K562 (cell line): Measurements from ENCODE around the gene SMC1A. TPM values are rescaled to one million over a fixed set of nuclear protein-coding genes. Genes with fewer than 3 reads are reported as not detected.

ENCODE experiments used
- ATAC-seq: fragments of 200-7000 bp; cut with Tn5 transposase; 3 replicates; pipeline ENCODE4 v1.9.1; 2020; ENCODE audit warnings: moderate library complexity
- BruUV-seq: library from RNA; stranded (reverse); fragments of 400-500 nt; replicated peaks from 2 replicates; lab custom pipeline; 2021; lab: Mats Ljungman, UMichigan
- CTCF ChIA-PET: fragments of 300-600 bp; formaldehyde crosslinking; extraction: SDS; loops from one replicate; lab custom pipeline; 2021; ENCODE audit warnings: low intra/inter-chr PET ratio; lab: Yijun Ruan, JAX
- POLR2A ChIA-PET: fragments of 300-600, 350-650 bp; sonication (Branson Sonifier 250); formaldehyde crosslinking; extraction: SDS; loops from one replicate; lab custom pipeline; 2021; ENCODE audit warnings: antibody characterized with exemption, inconsistent platforms; lab: Yijun Ruan, JAX
- DNase-seq, 4 experiments: peaks; one replicate each; pipeline versions ENCODE4 v3.0.0 to v3.0.0-alpha.2; 2011 to 2018; ENCODE audit warnings: low spot score in 3 of 4, mixed read lengths in 3 of 4; ENCODE audit errors: extremely low read depth in 1 of 4
- FAIRE-seq: peaks from 2 replicates; lab custom pipeline; 2011; peaks lifted over from hg19 to GRCh38; lab: Jason Lieb, UNC
- H2AFZ ChIP-seq: 2 replicates; pipeline ENCODE4 v1.6.0; 2011; ENCODE audit warnings: low read depth, low read length, control low read depth, inconsistent platforms
- H3K27ac ChIP-seq: fragments of 200-600 bp; 3 replicates; pipeline ENCODE4 v1.8.0; 2011; ENCODE audit warnings: low read depth, mild to moderate bottlenecking, control low read depth, inconsistent platforms, low read length, moderate library complexity, mixed read lengths; ENCODE audit errors: extremely low read depth
- H3K27me3 ChIP-seq, 2 experiments: fragments of 300-600 bp in 1 of 2; 2 replicates in 1 of 2; 3 replicates in 1 of 2; pipeline versions ENCODE4 v1.6.0 to v1.8.0; 2011; ENCODE audit warnings: inconsistent platforms in 2 of 2, low read length in 2 of 2, mild to moderate bottlenecking in 1 of 2, mixed read lengths in 1 of 2, moderate library complexity in 1 of 2; ENCODE audit not compliant: control insufficient read depth in 2 of 2, insufficient read depth in 2 of 2
- H3K36me3 ChIP-seq: fragments of 300-600 bp; 3 replicates; pipeline ENCODE4 v1.8.0; 2011; ENCODE audit warnings: mild to moderate bottlenecking, low read length, inconsistent platforms; ENCODE audit not compliant: control insufficient read depth, insufficient read depth
- H3K4me1 ChIP-seq, 2 experiments: fragments of 200-600 bp in 1 of 2; replicated peaks in 1 of 2; 2 replicates in 1 of 2; 3 replicates in 1 of 2; pipeline versions ENCODE4 v1.5.1 to v1.8.0; 2011; ENCODE audit warnings: inconsistent platforms in 2 of 2, low read length in 2 of 2, mild to moderate bottlenecking in 1 of 2, mixed read lengths in 1 of 2, moderate library complexity in 1 of 2; ENCODE audit not compliant: control insufficient read depth in 2 of 2, insufficient read depth in 2 of 2
- H3K4me2 ChIP-seq: 2 replicates; pipeline ENCODE4 v1.6.1; 2011; ENCODE audit warnings: low read length, control low read depth, inconsistent platforms, mixed read lengths; ENCODE audit not compliant: insufficient read depth
- H3K4me3 ChIP-seq: fragments of 200-600 bp; sonication (generic), shearing (Covaris generic); 2 replicates; pipeline ENCODE4 v1.5.1; 2016; ENCODE audit warnings: control low read depth, inconsistent platforms
- H3K79me2 ChIP-seq: fragments of 200-600 bp; 3 replicates; pipeline ENCODE4 v1.8.0; 2011; ENCODE audit warnings: low read length, inconsistent platforms; ENCODE audit not compliant: control insufficient read depth, insufficient read depth
- H3K9ac ChIP-seq, 2 experiments: 2 replicates each; pipeline versions ENCODE4 v1.6.0 to v1.6.1; 2011; ENCODE audit warnings: low read depth in 2 of 2, low read length in 2 of 2, control low read depth in 1 of 2, inconsistent platforms in 1 of 2, mild to moderate bottlenecking in 1 of 2, mixed read lengths in 1 of 2; ENCODE audit not compliant: insufficient read depth in 1 of 2
- H3K9me1 ChIP-seq: one replicate; pipeline ENCODE4 v1.6.0; 2011; ENCODE audit warnings: inconsistent platforms, mild to moderate bottlenecking, low read length, moderate library complexity; ENCODE audit not compliant: control insufficient read depth, insufficient read depth
- H3K9me3 ChIP-seq: replicated peaks from 2 replicates; pipeline ENCODE4 v1.5.1; 2011; ENCODE audit warnings: low read depth, low read length, inconsistent platforms; ENCODE audit not compliant: control insufficient read depth, insufficient read depth
- H4K20me1 ChIP-seq: replicated peaks from 2 replicates; pipeline ENCODE4 v1.6.1; 2011; ENCODE audit warnings: low read length, inconsistent platforms, mixed read lengths; ENCODE audit not compliant: control insufficient read depth, insufficient read depth
- ARHGAP35 ChIP-seq: fragments of 450-650 bp; IDR thresholded peaks from 2 replicates; pipeline ENCODE4 v1.6.1; 2018; ENCODE audit not compliant: partially characterized antibody
- BMI1 ChIP-seq: fragments of 150-350 bp; IDR thresholded peaks from 2 replicates; pipeline ENCODE4 v1.6.1; 2014; ENCODE audit warnings: low read length
- CBX2 ChIP-seq: fragments of 200-600 bp; sonication (generic); IDR thresholded peaks from one replicate; pipeline ENCODE4 v1.6.1; 2012; ENCODE audit warnings: mild to moderate bottlenecking, low read length, inconsistent platforms; ENCODE audit not compliant: insufficient read depth, poor library complexity, severe bottlenecking
- EHMT2 ChIP-seq: fragments of 450-650 bp; IDR thresholded peaks from 2 replicates; pipeline ENCODE4 v1.6.1; 2018; ENCODE audit warnings: antibody characterized with exemption
- HDAC8 ChIP-seq: fragments of 450-650 bp; IDR thresholded peaks from 2 replicates; pipeline ENCODE4 v1.6.1; 2016; ENCODE audit warnings: mild to moderate bottlenecking, missing genetic modification characterization, moderate library complexity, missing compliant biosample characterization
- HES1 ChIP-seq: fragments of 450-650 bp; IDR thresholded peaks from 2 replicates; pipeline ENCODE4 v1.6.1; 2016; ENCODE audit warnings: low read depth, mild to moderate bottlenecking, moderate library complexity
- KHSRP ChIP-seq: fragments of 450-650 bp; IDR thresholded peaks from 2 replicates; pipeline ENCODE4 v1.6.1; 2017
- MTA2 ChIP-seq: fragments of 450-650 bp; IDR thresholded peaks from 2 replicates; pipeline ENCODE4 v1.6.1; 2016; ENCODE audit warnings: low read depth
- NBN ChIP-seq: fragments of 450-650 bp; IDR thresholded peaks from 2 replicates; pipeline ENCODE4 v1.6.1; 2016; ENCODE audit warnings: low read depth, mild to moderate bottlenecking
- NFE2 ChIP-seq: IDR thresholded peaks from 2 replicates; pipeline ENCODE4 v1.6.1; 2014; ENCODE audit warnings: antibody characterized with exemption, low read depth
- RREB1 ChIP-seq: fragments of 250-450 bp; sonication (Bioruptor Pico); IDR thresholded peaks from 2 replicates; pipeline ENCODE4 v1.4.0; 2020
- SMARCA5 ChIP-seq: fragments of 450-650 bp; IDR thresholded peaks from 2 replicates; pipeline ENCODE4 v1.6.1; 2016
- STAT6 ChIP-seq: sonication (generic); formaldehyde crosslinking; IDR thresholded peaks from 2 replicates; pipeline ENCODE4 v1.8.1; 2023; ENCODE audit warnings: mild to moderate bottlenecking, missing genetic modification reagents
- ZNF143 ChIP-seq: sonication (generic); formaldehyde crosslinking; IDR thresholded peaks from 2 replicates; pipeline ENCODE4 v1.9.0; 2022; ENCODE audit warnings: mild to moderate bottlenecking, missing genetic modification reagents
- ZNF408 ChIP-seq: fragments of 250-450 bp; sonication (Bioruptor Pico); IDR thresholded peaks from 2 replicates; pipeline ENCODE4 v1.4.0; 2020; ENCODE audit warnings: low read depth, mild to moderate bottlenecking, moderate library complexity
- ZNF445 ChIP-seq: fragments of 250-450 bp; sonication (Bioruptor Pico); IDR thresholded peaks from 2 replicates; pipeline ENCODE4 v1.4.0; 2020; ENCODE audit warnings: low read depth, mild to moderate bottlenecking, moderate library complexity
- ZNF668 ChIP-seq: fragments of 250-450 bp; sonication (Bioruptor Pico); IDR thresholded peaks from 2 replicates; pipeline ENCODE4 v1.8.0; 2022; ENCODE audit warnings: mild to moderate bottlenecking, inconsistent platforms
- WGBS: fragments of 100-300 bp; shearing (Covaris generic); methylation state at CpG from one replicate; pipeline ENCODE4 v1.1.6; 2016; ENCODE audit warnings: low coverage, mixed read lengths; ENCODE audit not compliant: insufficient coverage; ENCODE audit errors: missing lambda C conversion rate; 5-methylcytosine and 5-hydroxymethylcytosine counted together
- in situ Hi-C: fragments of 300-500 bp; cut with MboI; formaldehyde crosslinking; loops from 4 replicates; pipeline ENCODE4 v1.15.0; 2018; ENCODE audit warnings: inconsistent platforms, mixed read lengths
- intact Hi-C: fragments of 100-400 bp; cut with micrococcal nuclease; formaldehyde crosslinking; loops from 2 replicates; pipeline ENCODE4 v1.14.2; 2022
- polyA plus RNA-seq, 8 experiments: library from polyadenylated mRNA; depleted of rRNA in 4 of 8; stranded (reverse) in 5 of 8; unstranded in 3 of 8; fragments of >200 nt; fragmentation: Nextera tagmentation in 2 of 8; fragmentation: Illumina TruSeq in 1 of 8; extraction: Ambion mirVana in 2 of 8; extraction: Trizol in 1 of 8; gene quantifications; 2 replicates each; pipeline versions ENCODE4 v1.2.1 to v1.2.3, GENCODE V29; 2011 to 2014; ENCODE audit warnings: inconsistent platforms in 1 of 8, missing spikeins in 1 of 8
- total RNA-seq, 7 experiments: library from RNA; depleted of rRNA in 6 of 7; stranded (reverse); fragments of >200 nt in 6 of 7; fragmentation: Illumina TruSeq in 2 of 7; extraction: Trizol in 2 of 7; gene quantifications; 2 replicates each; pipeline versions ENCODE4 v1.2.1 to v1.2.3, GENCODE V29; 2011 to 2021; ENCODE audit warnings: low replicate concordance in 1 of 7

SMC1A gene
- total and polyA plus RNA-seq, 9 of the 15 experiments (the other 6 are each of a cell fraction or from before 2014, with no cell fraction given) = 28.5 to 126 (median 71.2) TPM

- H3K79me2 ChIP-seq = no peaks in the 10 kb centered on the region
- H3K36me3 ChIP-seq = no peaks in the 10 kb centered on the region
- BruUV-seq = no TSS peak
- WGBS = 0% methylated on average over 3 of the region's 3 CpGs
- no peaks in the 10 kb centered on the region for H4K20me1 ChIP-seq
- no peak overlapping the region for H2AFZ ChIP-seq
- ATAC-seq (no peak), DNase-seq (no peak), FAIRE-seq (no peak)
- H3K4me1 ChIP-seq = no peaks in the 10 kb centered on the region; a peak in 1 of 5 replicates
- no peak overlapping the region for H3K9ac ChIP-seq
- no peak overlapping the region for H3K4me2 ChIP-seq
- no peaks in the 10 kb centered on the region for H3K9me1 ChIP-seq
- ChIA-PET POLR2A (no interaction called here), CTCF (no interaction called here)
- H3K27me3 ChIP-seq = peaks cover 0 to 2% of the 10 kb centered on the region in 2 experiments; a peak in 3 of 5 replicates
- intact Hi-C loops (no loop called here), in situ Hi-C loops (no loop called here)
- no peak overlapping the region for H3K27ac ChIP-seq
- no peak overlapping the region for H3K4me3 ChIP-seq
- H3K9me3 ChIP-seq = no peaks in the 10 kb centered on the region
- no peak for TF ChIP-seq SMARCA5
- TF ChIP-seq NBN = no peak
- no peak for TF ChIP-seq HDAC8
- TF ChIP-seq STAT6 (CRISPR knock-in tag) = no peak
- TF ChIP-seq CBX2 = no peak
- TF ChIP-seq EHMT2 = no peak
- TF ChIP-seq BMI1 = no peak
- TF ChIP-seq RREB1 (CRISPR knock-in tag) = no peak
- TF ChIP-seq KHSRP = no peak
- TF ChIP-seq ZNF668 (CRISPR knock-in tag) = no peak
- no peak for TF ChIP-seq MTA2
- TF ChIP-seq ZNF143 (CRISPR knock-in tag) = no peak
- TF ChIP-seq ARHGAP35 = no peak
- TF ChIP-seq HES1 = no peak
- TF ChIP-seq ZNF445 (CRISPR knock-in tag) = no peak
- no peak for TF ChIP-seq NFE2
- TF ChIP-seq ZNF408 (CRISPR knock-in tag) = no peak
These were observed 33.8 kb upstream of the SMC1A start for GRCh38 chrX:53456254-53456653.
